A673 (cell line): ENCODE results near the gene SECISBP2.

Source experiments
- EZH2 ChIP-seq: fragments of 200-600 bp; sonication (generic); IDR thresholded peaks from 2 replicates; pipeline ENCODE4 v1.6.1; 2017; ENCODE audit warnings: borderline replicate concordance, low read depth, mild to moderate bottlenecking, mixed read lengths, antibody characterized with exemption, low read length; ENCODE audit not compliant: poor library complexity, severe bottlenecking
- TF ChIP-seq, protein P1 (sequence below): fragments of 300-800, 200-600 bp; sonication (generic); conservative IDR thresholded peaks from 2 replicates; pipeline ENCODE4 v1.5.1; 2017; ENCODE audit warnings: low read depth, mild to moderate bottlenecking, antibody characterized with exemption, low read length, moderate library complexity, mixed read lengths

DNA sequence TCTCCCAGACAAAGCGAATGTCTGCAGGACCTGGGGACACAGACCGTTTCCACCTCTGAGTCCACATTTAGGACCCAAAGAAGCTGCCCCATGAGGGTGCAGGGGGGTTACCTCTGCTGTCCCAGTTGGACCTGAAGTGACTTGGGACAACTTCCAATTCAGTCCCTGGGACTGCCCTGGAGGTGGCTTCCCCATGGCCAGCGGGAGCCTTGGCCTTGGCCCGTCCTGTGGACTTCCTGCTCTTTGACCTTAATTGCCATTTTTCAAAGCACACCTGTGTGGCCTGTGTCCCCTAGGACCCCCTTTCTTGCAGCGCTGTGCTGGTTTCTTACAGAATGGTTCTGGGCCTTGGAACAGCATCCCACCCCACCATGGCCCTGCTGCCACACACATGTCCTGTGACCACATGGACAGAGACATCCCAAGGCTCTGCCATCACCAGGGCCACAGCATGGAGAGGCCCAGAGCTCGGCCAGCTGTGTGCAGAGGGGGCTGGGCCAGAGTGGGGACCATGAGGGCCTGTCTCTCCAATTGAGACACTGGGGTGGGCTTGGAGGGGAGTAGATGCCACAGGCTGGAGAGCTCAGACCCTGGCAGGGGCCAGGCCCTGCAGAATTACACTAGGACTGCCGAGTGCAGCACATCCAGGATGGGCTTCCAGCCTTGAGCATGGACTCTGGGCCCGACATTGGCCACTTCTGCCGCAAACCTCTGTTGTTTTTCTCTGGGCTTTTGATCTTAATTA, 45.8 kb downstream of the SECISBP2 start:
- TF ChIP-seq EZH2, result no peak
- TF ChIP-seq, protein P1, sequence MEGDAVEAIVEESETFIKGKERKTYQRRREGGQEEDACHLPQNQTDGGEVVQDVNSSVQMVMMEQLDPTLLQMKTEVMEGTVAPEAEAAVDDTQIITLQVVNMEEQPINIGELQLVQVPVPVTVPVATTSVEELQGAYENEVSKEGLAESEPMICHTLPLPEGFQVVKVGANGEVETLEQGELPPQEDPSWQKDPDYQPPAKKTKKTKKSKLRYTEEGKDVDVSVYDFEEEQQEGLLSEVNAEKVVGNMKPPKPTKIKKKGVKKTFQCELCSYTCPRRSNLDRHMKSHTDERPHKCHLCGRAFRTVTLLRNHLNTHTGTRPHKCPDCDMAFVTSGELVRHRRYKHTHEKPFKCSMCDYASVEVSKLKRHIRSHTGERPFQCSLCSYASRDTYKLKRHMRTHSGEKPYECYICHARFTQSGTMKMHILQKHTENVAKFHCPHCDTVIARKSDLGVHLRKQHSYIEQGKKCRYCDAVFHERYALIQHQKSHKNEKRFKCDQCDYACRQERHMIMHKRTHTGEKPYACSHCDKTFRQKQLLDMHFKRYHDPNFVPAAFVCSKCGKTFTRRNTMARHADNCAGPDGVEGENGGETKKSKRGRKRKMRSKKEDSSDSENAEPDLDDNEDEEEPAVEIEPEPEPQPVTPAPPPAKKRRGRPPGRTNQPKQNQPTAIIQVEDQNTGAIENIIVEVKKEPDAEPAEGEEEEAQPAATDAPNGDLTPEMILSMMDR, result no peak
